Loucy (cell line): ENCODE measurements around the gene MYO1A.

Experiments used
- H2AFZ ChIP-seq: fragments of 200-600 bp; sonication (generic); 2 replicates; pipeline ENCODE4 v1.6.0; 2016; ENCODE audit warnings: antibody characterized with exemption, mild to moderate bottlenecking, low read length, moderate library complexity
- H3F3A ChIP-seq: fragments of 200-600 bp; 2 replicates; pipeline ENCODE4 v1.6.0; 2016; ENCODE audit warnings: antibody characterized with exemption, low read depth, mild to moderate bottlenecking
- H3K27me3 ChIP-seq: fragments of 200-600 bp; sonication (generic); 2 replicates; pipeline ENCODE4 v1.6.1; 2014; ENCODE audit warnings: low read length, mild to moderate bottlenecking; ENCODE audit not compliant: insufficient read depth, poor library complexity, severe bottlenecking
- H3K36me3 ChIP-seq: fragments of 200-600 bp; sonication (generic); 2 replicates; pipeline ENCODE4 v1.6.1; 2016; ENCODE audit warnings: low read length; ENCODE audit not compliant: insufficient read depth
- H3K4me1 ChIP-seq: fragments of 200-600 bp; sonication (generic); 2 replicates; pipeline ENCODE4 v1.5.1; 2014; ENCODE audit warnings: low read length, mild to moderate bottlenecking; ENCODE audit not compliant: insufficient read depth, poor library complexity, severe bottlenecking
- H3K4me2 ChIP-seq: fragments of 200-600 bp; sonication (generic); 2 replicates; pipeline ENCODE4 v1.6.0; 2014; ENCODE audit warnings: antibody characterized with exemption, low read length, low read depth, mild to moderate bottlenecking; ENCODE audit not compliant: poor library complexity, severe bottlenecking
- H3K4me3 ChIP-seq: fragments of 200-600 bp; sonication (generic); 2 replicates; pipeline ENCODE4 v1.5.1; 2014; ENCODE audit warnings: low read length, mild to moderate bottlenecking, mixed read lengths; ENCODE audit not compliant: poor library complexity, severe bottlenecking
- H3K79me2 ChIP-seq: fragments of 200-600 bp; sonication (generic); 2 replicates; pipeline ENCODE4 v1.6.1; 2014; ENCODE audit warnings: low read length; ENCODE audit not compliant: insufficient read depth
- H3K9ac ChIP-seq: fragments of 200-600 bp; sonication (generic); 2 replicates; pipeline ENCODE4 v1.6.0; 2014; ENCODE audit warnings: mild to moderate bottlenecking, low read depth, low read length, moderate library complexity; ENCODE audit not compliant: poor library complexity, severe bottlenecking
- H3K9me2 ChIP-seq: fragments of 200-600 bp; sonication (generic); replicated peaks from 2 replicates; pipeline ENCODE4 v1.6.1; 2016; ENCODE audit warnings: low read depth, low read length, mixed read lengths
- H3K9me3 ChIP-seq: fragments of 200-600 bp; sonication (generic); 2 replicates; pipeline ENCODE4 v1.6.1; 2014; ENCODE audit warnings: mild to moderate bottlenecking, antibody characterized with exemption, low read length, low read depth; ENCODE audit not compliant: insufficient read depth
- H4K20me1 ChIP-seq: fragments of 200-600 bp; sonication (generic); 2 replicates; pipeline ENCODE4 v1.6.0; 2014; ENCODE audit warnings: antibody characterized with exemption, low read length, mild to moderate bottlenecking; ENCODE audit not compliant: insufficient read depth, poor library complexity, severe bottlenecking
- CTCF ChIP-seq: fragments of 200-600 bp; sonication (generic); conservative IDR thresholded peaks from 2 replicates; pipeline ENCODE4 v1.5.1; 2014; ENCODE audit warnings: mild to moderate bottlenecking, antibody characterized with exemption, low read length
- EZH2phosphoT487 ChIP-seq: fragments of 200-600 bp; IDR thresholded peaks from 2 replicates; pipeline ENCODE4 v1.6.1; 2018; ENCODE audit warnings: antibody characterized with exemption, mild to moderate bottlenecking, moderate library complexity, borderline replicate concordance

The MYO1A gene

GRCh38 chr12:57006809-57007475 is 43.0 kb downstream of the MYO1A start:
- H3K4me1 ChIP-seq, result peaks cover 23% of the 10 kb centered on the region
- H3K9me3 ChIP-seq, result no peaks in the 10 kb centered on the region
- no peaks in the 10 kb centered on the region for H3K27me3 ChIP-seq
- peaks cover 25% of the 10 kb centered on the region; the same call in 1 of the 2 replicates for H3K36me3 ChIP-seq
- H3K79me2 ChIP-seq, result peaks cover 43% of the 10 kb centered on the region
- H3K4me3 ChIP-seq, result peak overlapping the region; percentile 44
- H3F3A ChIP-seq, result no peaks in the 10 kb centered on the region
- H3K9me2 ChIP-seq, result no peaks in the 10 kb centered on the region
- H2AFZ ChIP-seq, result peak overlapping the region; percentile 61
- TF ChIP-seq EZH2phosphoT487, result no peak
- no peak for TF ChIP-seq CTCF
- H3K9ac ChIP-seq, result peak overlapping the region; percentile 46
- H4K20me1 ChIP-seq, result peaks cover 29% of the 10 kb centered on the region
- peak overlapping the region; percentile 52 for H3K4me2 ChIP-seq

GRCh38 chr12:57005980-57006808 is 43.7 kb downstream of the MYO1A start, which contains the start of gene ZBTB39:
TSS of gene ZBTB39 (minus strand) at chr12:57006546. CDS start at chr12:57004917, 1,629 bp downstream.
- no peaks in the 10 kb centered on the region for H3K27me3 ChIP-seq
- peak within 1 kb of the TSS; percentile 98 for H3K9ac ChIP-seq
- H3K4me3 ChIP-seq, result peak within 1 kb of the TSS; percentile 99
- peaks cover 30% of the 10 kb centered on the region; the same call in 1 of the 2 replicates for H3K36me3 ChIP-seq
- H3F3A ChIP-seq, result no peaks in the 10 kb centered on the region
- H3K4me1 ChIP-seq, result peaks cover 29% of the 10 kb centered on the region
- H2AFZ ChIP-seq, result peak within 1 kb of the TSS; percentile 83
- H3K79me2 ChIP-seq, result peaks cover 50% of the 10 kb centered on the region
- peaks cover 35% of the 10 kb centered on the region for H4K20me1 ChIP-seq
- H3K9me3 ChIP-seq, result no peaks in the 10 kb centered on the region
- H3K9me2 ChIP-seq, result no peaks in the 10 kb centered on the region
- TF ChIP-seq CTCF, result peak; percentile 53
- no peak for TF ChIP-seq EZH2phosphoT487
- H3K4me2 ChIP-seq, result peak within 1 kb of the TSS; percentile 96

- Histone ChIP-seq H3F3A (no peaks in the 10 kb centered on the region), H3K79me2 (peaks cover 66% of the 10 kb centered on the region), H3K36me3 (peaks cover 34% of the 10 kb centered on the region; the same call in 1 of the 2 replicates), H3K4me2 (peak overlapping the region; percentile 96), H3K4me1 (peaks cover 38% of the 10 kb centered on the region), H2AFZ (no peak overlapping the region), H3K9me2 (no peaks in the 10 kb centered on the region), H3K27me3 (no peaks in the 10 kb centered on the region), H3K9me3 (no peaks in the 10 kb centered on the region), H3K9ac (peak overlapping the region; percentile 98), H3K4me3 (peak overlapping the region; percentile 99), H4K20me1 (peaks cover 49% of the 10 kb centered on the region)
- TF ChIP-seq EZH2phosphoT487 (no peak), CTCF (no peak)
Measured at GRCh38 chr12:57004651-57005050, 45.3 kb downstream of the MYO1A start.
